ENCODE measurements around the gene ARHGAP32.

ARHGAP32 gene

DNA sequence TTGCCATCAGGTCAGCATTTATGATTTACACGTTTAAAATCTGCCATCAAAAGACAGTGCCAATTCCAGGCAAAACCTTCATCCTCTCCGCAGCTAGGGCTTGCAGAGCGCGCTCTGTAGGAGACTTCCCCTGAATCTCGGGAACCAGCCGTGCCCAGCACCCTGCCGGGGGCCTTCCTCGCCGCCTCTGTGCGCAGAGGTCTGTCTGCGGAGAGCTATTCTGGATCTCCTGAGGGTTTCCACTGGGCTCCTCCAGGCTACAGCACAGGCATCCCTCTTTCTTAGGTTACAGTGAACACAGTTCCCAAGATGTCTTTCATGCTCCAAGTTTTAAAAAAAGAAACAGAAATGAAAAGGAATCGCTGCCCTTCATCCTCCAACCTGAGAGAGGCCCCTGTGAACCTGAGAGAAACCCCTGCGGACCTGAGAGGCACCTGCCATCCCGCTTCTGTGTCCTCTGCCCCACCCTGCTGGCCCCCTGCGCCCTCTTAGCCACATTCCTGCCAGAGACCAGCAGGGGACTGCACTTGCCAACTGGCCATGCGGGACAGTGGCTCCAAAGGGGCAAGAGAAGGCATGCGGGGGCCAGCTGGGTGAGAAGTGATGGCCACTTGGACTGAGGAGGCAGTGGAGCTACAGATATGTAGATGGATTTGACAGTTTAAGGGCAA lies 265.6 kb downstream of the ARHGAP32 start:
- no peak overlapping the region for H2AFZ ChIP-seq (ENCODE audit: low read depth, low read length)
- H3K4me1 ChIP-seq (ENCODE audit: low read length) = peaks cover 30% of the 10 kb centered on the region
- no peak overlapping the region for H3K4me2 ChIP-seq (ENCODE audit: low read length)
- no peaks in the 10 kb centered on the region for H3K9me3 ChIP-seq (ENCODE audit: insufficient read depth, low read length)
- H3K27me3 ChIP-seq (ENCODE audit: low read depth, low read length) = 0 out of 2 replicates have a peak, but pooled peaks cover 8% of the 10 kb centered on the region
- no peak overlapping the region for H3K27ac ChIP-seq (ENCODE audit: low read length)
- no peaks in the 10 kb centered on the region for H3K36me3 ChIP-seq (replicated peaks; ENCODE audit: low read depth, low read length)
- H3K79me2 ChIP-seq (ENCODE audit: low read length) = no peaks in the 10 kb centered on the region
- H3K9ac ChIP-seq (ENCODE audit: low read length) = no peak overlapping the region
- H4K20me1 ChIP-seq (ENCODE audit: insufficient read depth, low read length) = no peaks in the 10 kb centered on the region
- TF ChIP-seq EZH2phosphoT487 (IDR thresholded peaks at IDR 0.05; ENCODE audit: low read depth) = no peak
- TF ChIP-seq, protein P1, sequence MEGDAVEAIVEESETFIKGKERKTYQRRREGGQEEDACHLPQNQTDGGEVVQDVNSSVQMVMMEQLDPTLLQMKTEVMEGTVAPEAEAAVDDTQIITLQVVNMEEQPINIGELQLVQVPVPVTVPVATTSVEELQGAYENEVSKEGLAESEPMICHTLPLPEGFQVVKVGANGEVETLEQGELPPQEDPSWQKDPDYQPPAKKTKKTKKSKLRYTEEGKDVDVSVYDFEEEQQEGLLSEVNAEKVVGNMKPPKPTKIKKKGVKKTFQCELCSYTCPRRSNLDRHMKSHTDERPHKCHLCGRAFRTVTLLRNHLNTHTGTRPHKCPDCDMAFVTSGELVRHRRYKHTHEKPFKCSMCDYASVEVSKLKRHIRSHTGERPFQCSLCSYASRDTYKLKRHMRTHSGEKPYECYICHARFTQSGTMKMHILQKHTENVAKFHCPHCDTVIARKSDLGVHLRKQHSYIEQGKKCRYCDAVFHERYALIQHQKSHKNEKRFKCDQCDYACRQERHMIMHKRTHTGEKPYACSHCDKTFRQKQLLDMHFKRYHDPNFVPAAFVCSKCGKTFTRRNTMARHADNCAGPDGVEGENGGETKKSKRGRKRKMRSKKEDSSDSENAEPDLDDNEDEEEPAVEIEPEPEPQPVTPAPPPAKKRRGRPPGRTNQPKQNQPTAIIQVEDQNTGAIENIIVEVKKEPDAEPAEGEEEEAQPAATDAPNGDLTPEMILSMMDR (IDR thresholded peaks at IDR 0.05; ENCODE audit: low read depth, low read length) = no peak
- no peak overlapping the region for H3K4me3 ChIP-seq (ENCODE audit: low read length)

DNA sequence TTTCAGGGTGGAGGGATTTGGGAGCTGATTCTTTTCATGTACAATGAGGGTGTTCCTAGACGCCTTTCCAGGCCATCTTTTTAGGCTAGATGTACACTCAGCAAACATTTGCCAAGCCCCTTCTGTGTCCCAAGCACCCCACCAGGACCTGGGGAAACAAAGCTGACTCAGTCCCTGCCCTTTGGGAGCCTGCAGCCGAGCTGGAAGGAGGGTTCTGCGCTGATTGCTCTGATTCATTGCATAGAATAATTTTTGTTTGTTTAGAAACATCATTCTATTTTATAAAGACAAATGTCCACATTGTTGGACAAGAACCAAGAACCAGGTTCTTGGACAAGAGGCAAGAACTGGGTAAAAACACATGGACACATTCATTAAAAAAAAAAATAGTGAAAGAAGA lies 266.1 kb downstream of the ARHGAP32 start:
- H3K27ac ChIP-seq (ENCODE audit: low read length) = no peak overlapping the region
- H3K4me3 ChIP-seq (ENCODE audit: low read length) = no peak overlapping the region
- H3K9ac ChIP-seq (ENCODE audit: low read length) = no peak overlapping the region
- no peaks in the 10 kb centered on the region for H3K79me2 ChIP-seq (ENCODE audit: low read length)
- peaks cover 30% of the 10 kb centered on the region for H3K4me1 ChIP-seq (ENCODE audit: low read length)
- H3K27me3 ChIP-seq (ENCODE audit: low read depth, low read length) = 0 out of 2 replicates have a peak, but pooled peaks cover 8% of the 10 kb centered on the region
- no peak overlapping the region for H3K4me2 ChIP-seq (ENCODE audit: low read length)
- no peaks in the 10 kb centered on the region for H3K36me3 ChIP-seq (replicated peaks; ENCODE audit: low read depth, low read length)
- H4K20me1 ChIP-seq (ENCODE audit: insufficient read depth, low read length) = no peaks in the 10 kb centered on the region
- TF ChIP-seq EZH2phosphoT487 (IDR thresholded peaks at IDR 0.05; ENCODE audit: low read depth) = no peak
- TF ChIP-seq, protein P1 (IDR thresholded peaks at IDR 0.05; ENCODE audit: low read depth, low read length) = no peak
- H3K9me3 ChIP-seq (ENCODE audit: insufficient read depth, low read length) = no peaks in the 10 kb centered on the region
- no peak overlapping the region for H2AFZ ChIP-seq (ENCODE audit: low read depth, low read length)

DNA sequence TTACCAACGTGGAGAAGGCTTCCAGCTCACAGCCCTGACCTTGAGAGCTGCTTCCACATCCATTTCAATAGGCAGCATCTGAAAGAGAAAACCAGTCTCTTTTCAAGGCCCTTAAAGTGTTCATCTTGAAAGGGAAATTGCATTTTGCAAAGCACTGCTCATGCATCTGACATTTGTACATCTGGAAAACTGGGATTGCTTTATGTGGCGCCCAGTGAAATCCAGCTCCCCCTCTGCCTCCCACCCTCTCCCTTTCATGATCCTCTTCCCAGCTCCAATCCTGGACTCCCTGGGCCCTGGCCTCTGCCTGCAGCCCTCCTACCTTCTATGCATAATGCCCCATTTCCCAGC lies 266.9 kb downstream of the ARHGAP32 start:
- H4K20me1 ChIP-seq (ENCODE audit: insufficient read depth, low read length) = no peaks in the 10 kb centered on the region
- no peaks in the 10 kb centered on the region for H3K9me3 ChIP-seq (ENCODE audit: insufficient read depth, low read length)
- no peak overlapping the region for H3K4me3 ChIP-seq (ENCODE audit: low read length)
- no peaks in the 10 kb centered on the region for H3K36me3 ChIP-seq (replicated peaks; ENCODE audit: low read depth, low read length)
- no peak overlapping the region for H3K4me2 ChIP-seq (ENCODE audit: low read length)
- 0 out of 2 replicates have a peak, but pooled peaks cover 8% of the 10 kb centered on the region for H3K27me3 ChIP-seq (ENCODE audit: low read depth, low read length)
- H3K27ac ChIP-seq (ENCODE audit: low read length) = no peak overlapping the region
- no peak overlapping the region for H2AFZ ChIP-seq (ENCODE audit: low read depth, low read length)
- H3K9ac ChIP-seq (ENCODE audit: low read length) = no peak overlapping the region
- H3K79me2 ChIP-seq (ENCODE audit: low read length) = no peaks in the 10 kb centered on the region
- no peak for TF ChIP-seq EZH2phosphoT487 (IDR thresholded peaks at IDR 0.05; ENCODE audit: low read depth)
- TF ChIP-seq, protein P1 (IDR thresholded peaks at IDR 0.05; ENCODE audit: low read depth, low read length) = no peak
- H3K4me1 ChIP-seq (ENCODE audit: low read length) = peaks cover 28% of the 10 kb centered on the region

DNA sequence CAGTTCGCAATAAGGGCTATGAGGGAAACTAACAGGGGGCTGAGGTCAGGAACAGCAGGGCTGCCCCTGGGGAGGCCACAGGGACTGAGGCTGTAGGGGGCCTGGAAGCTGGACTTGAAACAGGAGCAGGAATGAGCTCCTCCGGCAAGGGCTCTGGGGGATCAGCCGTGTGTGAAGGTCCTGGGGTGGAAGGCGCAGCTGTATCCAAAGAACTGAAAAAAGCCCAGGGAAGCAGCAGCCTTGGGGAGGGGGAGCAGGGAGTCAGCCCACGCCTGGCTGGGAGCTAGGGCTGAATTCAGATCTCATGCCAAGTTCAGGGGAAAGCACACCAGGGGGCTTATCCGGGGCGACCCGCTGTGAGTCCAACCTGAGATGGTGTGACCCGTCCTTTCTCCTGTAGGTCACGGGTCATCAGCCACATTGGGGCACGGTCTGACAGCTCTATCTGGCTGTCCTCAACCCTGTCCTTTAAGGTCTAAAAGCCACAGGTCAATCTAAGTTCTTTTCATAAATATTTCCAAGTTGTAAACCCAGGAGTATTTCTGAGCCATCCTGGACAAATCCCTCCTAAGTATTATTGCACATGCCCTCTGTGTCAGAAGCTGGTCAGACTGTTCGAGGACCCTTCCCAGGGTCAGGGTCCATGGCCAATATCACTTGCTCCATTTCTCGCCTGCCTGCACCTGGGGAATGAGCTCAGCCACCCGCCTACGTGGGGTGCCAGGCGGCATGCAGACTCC lies 267.4 kb downstream of the ARHGAP32 start:
- Histone ChIP-seq H3K9me3 (ENCODE audit: insufficient read depth, low read length) (no peaks in the 10 kb centered on the region), H3K36me3 (replicated peaks; ENCODE audit: low read depth, low read length) (no peaks in the 10 kb centered on the region), H2AFZ (ENCODE audit: low read depth, low read length) (no peak overlapping the region), H4K20me1 (ENCODE audit: insufficient read depth, low read length) (no peaks in the 10 kb centered on the region), H3K4me2 (ENCODE audit: low read length) (no peak overlapping the region), H3K27me3 (ENCODE audit: low read depth, low read length) (0 out of 2 replicates have a peak, but pooled peaks cover 8% of the 10 kb centered on the region), H3K79me2 (ENCODE audit: low read length) (no peaks in the 10 kb centered on the region), H3K4me3 (ENCODE audit: low read length) (no peak overlapping the region), H3K4me1 (ENCODE audit: low read length) (peaks cover 27% of the 10 kb centered on the region), H3K27ac (ENCODE audit: low read length) (no peak overlapping the region), H3K9ac (ENCODE audit: low read length) (no peak overlapping the region)
- TF ChIP-seq, protein P1 (IDR thresholded peaks at IDR 0.05; ENCODE audit: low read depth, low read length) = no peak
- TF ChIP-seq EZH2phosphoT487 (IDR thresholded peaks at IDR 0.05; ENCODE audit: low read depth) = no peak
